ENCODE results near the gene CALML4. TPM values are rescaled to one million over a fixed set of nuclear protein-coding genes. Genes with fewer than 3 reads are reported as not detected.
"Not testable (repeated sequence)": the region's sequence is repeated elsewhere in the genome, so short reads cannot be mapped to it uniquely, and the experiment has no call there.

The CALML4 gene, protein sequence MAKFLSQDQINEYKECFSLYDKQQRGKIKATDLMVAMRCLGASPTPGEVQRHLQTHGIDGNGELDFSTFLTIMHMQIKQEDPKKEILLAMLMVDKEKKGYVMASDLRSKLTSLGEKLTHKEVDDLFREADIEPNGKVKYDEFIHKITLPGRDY
- total RNA-seq: 1.3 and 1.6 TPM in 2 replicates

DNA sequence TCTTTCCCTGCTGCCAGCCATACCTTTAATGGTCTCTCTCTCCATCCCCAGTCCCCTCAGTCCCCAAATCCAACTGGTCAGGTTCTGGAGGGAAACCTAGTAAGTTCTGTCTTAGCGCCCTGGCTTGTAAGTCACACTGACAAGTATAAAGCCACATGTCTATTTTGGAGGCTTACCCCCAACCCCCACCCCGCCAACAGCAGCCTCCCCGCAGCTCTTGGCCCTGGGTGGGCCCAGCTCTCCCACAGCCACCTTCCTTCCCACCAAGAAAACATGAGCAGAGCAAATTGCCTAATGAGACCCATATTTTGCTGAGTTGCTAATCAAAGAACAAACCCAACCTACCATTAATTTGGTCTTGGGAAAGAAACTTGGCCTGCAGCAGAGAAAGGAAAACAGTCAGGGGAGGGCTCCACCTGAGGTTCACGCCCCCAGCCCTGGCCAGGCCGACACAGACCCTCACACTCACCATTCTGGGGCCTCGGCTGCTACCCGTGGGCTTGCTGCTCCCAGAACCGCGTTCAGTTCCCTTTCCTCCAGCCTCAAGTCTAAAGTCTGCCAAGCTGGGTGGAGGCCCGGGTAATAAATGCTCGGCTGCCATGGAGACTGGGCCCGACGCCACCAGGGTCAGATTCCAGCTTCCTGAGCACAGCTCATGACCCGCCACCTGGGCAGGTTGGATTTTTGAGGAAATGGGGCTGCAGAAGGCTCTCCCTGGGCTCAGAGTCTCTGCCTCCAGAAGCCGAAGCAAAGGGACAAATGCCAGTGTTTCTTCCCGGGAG, at the start of gene CALML4:
TSS of gene CALML4 (minus strand) at position 557 of the 782 bp plus-strand sequence. CDS start at position 472, 85 bp downstream.
- peak; percentile 47 for DNase-seq (ENCODE audit: low read depth)

DNA sequence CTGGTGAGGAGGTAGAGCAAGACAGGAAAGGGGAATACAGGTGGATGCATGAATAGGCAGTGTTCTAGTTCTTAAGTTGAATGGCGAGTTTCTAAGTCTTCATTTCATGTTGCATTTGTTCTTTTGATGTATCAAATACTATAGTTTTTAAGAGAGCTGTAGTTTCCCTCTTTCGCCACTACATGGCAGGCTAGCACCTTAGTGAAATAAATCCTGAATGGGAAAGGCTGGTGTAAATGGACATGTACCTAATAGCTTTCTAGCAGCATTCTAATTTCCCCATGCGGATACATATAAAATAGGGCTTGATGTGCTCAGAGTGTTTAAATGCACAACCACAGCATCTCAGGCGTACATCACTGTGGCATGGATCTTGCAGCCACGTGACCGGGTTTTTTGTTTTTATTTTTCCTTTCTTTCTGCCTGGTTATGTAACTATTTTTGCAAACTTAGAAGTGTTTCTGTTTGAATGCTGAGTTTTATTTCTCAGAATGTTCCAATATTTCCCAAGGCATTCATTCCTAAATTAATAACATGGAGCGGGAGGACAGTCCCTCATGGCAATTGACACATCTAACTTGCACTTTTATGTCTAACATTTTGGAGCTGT, 47.9 kb upstream of the CALML4 start:
- peak; percentile 82 for DNase-seq (ENCODE audit: low read depth)

DNA sequence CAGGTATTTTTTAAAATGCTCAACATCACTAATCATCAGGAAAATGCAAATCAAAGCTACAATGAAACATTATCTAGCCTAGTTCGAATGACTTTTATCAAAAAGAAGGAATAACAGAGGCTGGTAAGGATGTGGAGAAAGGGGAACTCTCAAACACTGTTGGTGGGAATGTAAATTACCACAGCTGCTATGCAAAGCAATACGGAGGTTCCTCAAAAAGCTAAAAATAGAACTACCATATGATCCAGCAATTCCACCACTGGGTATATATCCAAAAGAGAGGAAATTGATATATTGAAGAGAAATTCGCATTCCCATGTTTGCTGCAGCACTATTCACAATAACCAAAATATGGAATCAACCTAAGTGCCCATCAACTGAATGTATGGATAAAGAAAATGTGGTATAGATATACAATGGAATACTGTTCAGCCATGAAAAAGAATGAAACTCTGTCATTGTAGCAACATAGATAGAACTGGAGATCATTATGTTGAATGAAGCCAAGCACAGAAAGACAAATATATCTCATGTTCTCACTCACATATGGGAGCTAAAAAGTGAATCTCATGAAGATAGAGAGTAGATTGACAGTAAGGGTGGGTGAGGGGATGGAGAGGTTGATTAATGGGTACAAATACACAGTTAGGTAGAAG, 44.1 kb upstream of the CALML4 start:
- DNase-seq (ENCODE audit: low read depth): no peak

DNA sequence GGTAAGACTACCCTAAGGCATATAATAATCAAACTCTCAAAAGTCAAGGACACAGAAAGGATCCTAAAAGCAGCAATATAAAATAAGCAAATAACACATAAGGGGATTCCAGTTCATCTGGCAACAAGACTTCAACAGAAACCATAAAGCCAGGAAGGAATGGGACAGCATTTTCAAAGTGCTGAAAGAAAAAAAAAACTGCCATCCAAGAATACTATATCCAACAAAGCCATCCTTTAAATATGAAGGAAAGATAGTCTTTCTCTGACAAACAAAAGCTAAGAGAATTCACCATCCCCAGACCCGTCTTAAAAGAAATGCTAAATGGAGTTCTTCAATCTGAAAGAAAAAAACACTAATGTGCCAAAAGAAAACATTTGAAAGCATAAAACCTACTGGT, 39.1 kb upstream of the CALML4 start:
- DNase-seq (ENCODE audit: low read depth): no peak

DNA sequence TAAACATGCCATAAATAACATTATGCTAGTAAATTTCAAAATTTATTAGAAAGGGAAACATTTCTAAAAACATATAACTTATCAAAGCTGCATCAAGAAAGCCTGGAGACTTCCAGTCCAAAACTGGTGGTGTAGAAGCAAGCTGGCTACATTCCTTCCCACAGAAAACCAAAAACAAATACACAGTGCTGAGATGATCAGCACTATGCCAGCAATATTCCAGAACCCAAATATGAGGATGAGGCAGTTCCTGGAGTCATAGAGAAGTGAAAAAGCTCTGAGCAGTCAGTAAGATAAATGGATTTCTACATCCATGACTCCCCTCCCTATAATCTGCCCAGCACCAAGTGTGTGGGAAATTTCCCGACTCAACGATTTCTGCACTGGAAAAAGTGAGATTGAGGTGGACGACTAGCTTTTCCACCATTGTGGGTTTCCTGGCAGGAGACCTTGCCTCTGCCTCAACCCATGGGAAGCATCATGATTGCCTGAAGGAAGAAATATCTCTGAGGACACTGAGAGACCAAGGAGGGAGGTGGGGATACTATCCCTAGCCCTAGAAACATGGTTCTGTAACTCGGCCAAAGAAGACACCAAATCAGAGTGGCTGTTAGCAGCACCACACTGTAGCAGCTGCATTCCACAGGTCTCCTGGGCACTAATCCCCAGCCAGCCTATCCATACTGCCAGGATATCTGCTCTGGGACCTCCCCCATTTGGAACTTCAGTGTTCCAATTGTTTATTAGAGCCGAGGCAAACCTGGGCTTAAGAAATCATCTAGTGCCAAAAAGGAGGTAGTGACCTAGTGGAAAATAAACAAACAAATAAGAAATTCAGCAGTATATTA, 36.2 kb upstream of the CALML4 start:
- no peak for DNase-seq (ENCODE audit: low read depth)

DNA sequence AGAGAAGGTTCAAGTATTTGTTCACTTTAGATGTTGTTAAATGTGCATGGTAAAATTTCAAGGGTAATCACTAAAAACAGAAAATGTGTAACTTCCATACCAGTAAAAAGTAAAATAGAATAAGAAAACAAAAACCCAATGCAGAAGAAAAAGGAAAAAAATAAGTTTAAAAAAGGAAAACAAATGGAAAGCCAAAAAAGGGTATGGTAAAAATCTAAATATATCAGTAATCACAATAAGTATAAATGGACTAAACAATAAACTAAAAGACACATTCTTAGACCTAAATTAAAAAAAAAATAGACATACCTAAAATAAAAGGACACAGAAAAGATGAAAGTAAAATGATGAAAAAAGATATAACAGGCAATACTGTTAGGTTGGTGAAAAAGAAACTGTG, 33.9 kb upstream of the CALML4 start:
- no peak for DNase-seq (ENCODE audit: low read depth)

DNA sequence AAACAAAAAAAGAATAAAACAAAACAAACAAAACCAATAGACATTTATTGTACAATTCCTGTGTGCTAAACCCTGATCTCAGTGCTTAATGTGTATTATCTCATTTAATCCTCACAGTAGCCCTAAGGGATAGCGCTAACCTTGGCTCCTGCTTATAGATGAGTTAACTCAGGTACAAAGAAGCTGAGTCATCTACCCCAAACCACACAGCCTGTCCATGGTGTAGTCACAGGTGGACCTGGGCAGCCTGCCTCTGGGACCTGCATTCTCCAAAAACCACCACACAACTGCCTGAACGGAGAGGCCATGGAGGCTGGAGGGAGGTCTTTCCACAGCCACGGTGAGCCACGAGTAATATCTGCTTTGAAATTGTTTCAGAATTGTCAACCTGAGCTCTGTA, 29.9 kb upstream of the CALML4 start:
- no peak for DNase-seq (ENCODE audit: low read depth)

DNA sequence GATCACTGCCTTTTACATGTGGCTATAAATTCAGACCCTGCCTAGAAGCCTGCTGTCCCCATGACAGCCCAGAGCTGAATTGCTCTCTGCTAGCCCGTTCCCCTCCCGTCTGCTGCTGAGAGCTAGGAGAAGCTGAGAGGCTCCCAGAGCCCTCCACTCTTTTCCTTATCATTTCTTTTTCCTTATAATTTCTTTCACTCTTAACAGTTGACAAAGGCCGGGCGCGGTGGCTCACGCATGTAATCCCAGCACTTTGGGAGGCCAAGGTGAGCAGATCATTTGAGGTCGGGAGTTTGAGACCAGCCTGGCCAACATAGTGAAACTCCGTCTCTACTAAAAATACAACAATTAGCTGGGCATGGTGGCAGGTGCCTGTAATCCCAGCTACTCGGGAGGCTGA, 29.4 kb upstream of the CALML4 start:
- not testable (repeated sequence) for DNase-seq (ENCODE audit: low read depth)

DNA sequence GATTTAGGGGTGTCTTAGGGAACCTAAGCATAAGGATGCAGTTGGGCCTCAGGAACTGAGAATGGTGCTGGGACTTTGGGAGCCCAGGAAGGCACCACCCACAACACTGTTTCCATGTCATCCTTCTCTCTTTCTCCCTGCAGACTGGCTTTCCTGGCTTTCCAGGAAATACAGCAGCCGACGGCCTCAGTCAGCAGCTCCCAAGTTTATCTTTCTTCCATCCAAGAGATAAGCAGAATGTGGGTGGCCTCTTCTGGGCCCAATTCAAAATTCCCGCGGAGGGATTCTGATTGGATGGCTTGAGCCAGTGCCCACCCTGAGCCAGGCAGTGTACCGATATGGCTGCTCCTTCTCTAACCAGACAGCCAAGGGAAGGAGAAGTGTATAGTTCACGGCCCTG, 28.9 kb upstream of the CALML4 start:
- DNase-seq (ENCODE audit: low read depth): no peak

DNA sequence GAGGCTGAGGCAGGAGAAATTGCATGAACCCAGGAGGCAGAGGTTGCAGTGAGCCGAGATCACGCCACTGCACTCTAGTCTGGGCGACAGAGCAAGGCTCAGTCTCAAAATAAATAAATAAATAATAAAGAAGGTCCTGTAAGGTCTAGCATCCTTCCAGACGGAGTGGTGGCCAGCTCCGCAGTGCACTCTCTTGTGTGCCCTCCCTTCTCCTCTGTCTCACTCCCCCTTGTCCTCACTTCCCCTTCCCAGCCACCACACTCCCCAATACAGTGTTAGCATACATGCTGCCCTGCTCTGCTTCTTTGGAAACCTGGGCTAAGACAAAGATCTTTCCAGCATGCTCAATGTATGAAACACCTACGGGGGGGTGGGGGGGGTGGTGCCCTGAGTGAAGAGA, 27.8 kb upstream of the CALML4 start:
- DNase-seq (ENCODE audit: low read depth): no peak

DNA sequence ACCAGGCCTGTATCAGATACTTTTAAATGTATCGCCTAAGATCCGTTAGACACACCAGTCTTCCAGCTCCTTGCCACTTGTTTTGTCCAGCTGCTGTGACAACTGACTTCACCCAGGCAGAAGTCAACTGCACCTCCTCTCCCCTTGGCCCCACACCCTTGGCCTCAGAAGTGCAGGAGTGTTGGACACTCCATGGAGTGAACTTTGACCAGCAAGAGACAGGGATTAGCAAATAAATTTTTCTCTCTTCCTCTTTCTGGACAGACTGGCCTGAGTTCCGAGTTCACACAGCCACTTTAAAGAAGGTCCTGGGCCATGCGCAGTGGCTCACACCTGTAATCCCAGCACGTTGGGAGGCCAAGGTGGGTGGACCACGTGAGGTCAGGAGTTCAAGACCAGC, 27.3 kb upstream of the CALML4 start:
- DNase-seq (ENCODE audit: low read depth): no peak

DNA sequence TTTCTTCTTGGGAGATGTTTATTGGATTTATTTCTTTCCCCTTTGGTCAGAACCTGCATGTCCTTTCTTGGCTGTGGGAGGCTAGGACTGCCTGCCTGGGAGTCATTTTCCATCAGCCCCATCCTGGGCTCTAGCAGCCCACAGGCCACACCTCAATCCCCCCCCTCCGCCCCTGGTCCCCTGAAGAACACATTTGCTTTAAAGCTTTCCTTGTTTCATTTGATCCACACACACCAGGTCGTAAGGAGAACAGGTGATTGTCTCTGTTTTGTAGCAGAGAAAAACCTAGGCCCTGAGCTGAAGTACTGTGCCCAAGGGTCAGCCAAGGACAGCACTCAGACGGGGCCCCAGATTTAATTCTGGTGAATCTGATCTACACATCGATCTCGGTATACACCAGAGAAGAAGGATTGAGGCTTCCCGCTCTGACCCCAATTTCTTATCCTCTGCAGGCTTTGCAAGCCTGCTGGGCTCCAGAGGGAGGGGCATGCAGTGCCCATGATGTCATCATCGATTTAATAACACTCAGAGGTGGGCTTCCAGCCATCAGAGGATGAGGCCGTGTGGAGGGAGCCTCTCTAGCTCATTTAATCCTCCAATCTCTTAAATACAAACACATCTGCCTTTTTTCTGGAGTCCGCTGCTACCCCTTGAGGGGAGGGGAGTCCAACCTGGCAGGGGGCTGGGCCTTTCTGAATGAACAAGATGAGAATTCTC, 26.1 kb upstream of the CALML4 start:
- DNase-seq (ENCODE audit: low read depth): no peak

DNA sequence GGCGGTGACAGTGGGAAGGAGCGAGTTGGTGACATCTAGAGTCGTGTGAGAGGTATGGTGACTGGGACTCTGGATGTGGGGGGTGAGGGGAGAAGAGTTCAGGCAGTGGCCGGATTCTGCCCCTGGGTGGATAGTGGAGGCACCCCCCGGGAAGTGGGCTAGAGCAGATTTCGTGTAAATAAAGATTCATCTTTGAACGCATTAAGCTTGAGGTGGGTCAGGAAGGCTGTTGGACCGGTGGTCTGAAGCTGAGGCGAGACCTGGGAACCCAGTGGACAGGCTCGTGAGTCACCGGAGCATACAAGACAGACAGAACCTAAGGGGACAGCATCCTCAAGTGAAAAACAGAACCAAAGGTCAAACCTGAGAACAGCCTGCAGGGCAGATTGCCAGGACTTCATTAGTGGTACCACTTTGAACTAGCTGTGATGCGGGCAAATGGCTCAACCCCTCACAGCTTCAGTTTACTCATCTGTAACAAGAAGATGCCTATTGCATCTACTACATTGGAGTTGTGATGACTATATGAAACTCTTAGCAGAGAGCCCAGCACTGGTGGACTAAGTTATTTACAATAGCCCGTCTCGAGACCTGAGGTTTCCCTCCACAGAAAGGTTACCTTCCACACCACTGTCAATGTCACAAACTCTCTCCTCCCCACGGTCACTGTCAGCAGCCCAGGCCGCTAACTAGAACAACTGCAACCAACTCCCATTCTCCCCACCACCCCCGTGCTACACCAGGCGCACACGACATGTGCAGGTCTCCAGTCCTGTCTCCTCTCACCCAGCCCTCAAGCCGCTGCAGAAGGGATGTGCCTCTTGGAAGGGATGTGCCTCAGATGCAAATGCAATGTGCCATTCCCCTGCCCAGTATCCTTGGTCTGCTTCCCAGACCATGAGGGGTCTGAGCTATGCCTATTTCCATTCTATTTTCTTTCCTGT, 25.3 kb upstream of the CALML4 start:
- DNase-seq (ENCODE audit: low read depth): peak; percentile 69

DNA sequence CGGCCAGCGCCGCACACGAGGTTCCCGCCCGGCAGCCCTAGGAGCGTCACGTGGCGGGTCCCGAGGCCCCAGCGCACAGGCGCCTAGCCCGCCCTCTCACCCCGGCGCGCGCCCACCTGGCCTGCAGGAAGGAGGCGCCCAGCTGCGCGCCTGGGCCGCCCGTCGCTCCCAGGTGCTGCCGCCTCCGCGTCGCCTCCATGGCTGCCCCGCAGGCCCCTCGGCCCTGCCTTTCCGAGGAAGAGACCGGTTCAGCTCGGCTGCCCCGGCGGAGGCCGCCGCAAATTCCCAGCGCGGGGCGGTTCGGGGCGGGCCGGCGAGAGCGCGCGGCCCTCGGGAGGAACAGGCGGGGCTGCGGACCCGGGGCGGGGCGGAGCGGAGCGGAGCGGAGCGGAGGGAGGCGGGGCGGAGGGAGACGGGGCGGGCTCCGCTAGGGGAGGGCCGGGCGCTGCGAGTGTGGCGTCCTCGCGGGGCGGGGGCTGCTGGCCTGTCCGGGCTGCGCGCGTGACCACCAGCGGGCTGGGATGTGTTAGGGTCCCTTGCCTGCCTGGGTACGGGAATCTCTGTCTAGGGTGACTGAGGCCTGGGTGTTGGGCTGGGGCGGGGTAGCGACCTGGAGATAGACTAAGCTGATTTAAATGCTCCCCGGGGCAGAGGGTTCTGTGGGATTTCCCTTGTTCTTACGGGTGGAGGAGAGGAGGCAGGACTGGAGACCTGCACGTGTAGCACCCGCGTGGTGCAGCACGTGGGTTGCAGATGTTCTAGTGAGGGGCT, 24.4 kb upstream of the CALML4 start, which contains the start of gene CLN6:
TSS of gene CLN6 (minus strand) at position 343 of the 771 bp plus-strand sequence. CDS start at position 199, 144 bp downstream.
- DNase-seq (ENCODE audit: low read depth): peak; percentile 60

DNA sequence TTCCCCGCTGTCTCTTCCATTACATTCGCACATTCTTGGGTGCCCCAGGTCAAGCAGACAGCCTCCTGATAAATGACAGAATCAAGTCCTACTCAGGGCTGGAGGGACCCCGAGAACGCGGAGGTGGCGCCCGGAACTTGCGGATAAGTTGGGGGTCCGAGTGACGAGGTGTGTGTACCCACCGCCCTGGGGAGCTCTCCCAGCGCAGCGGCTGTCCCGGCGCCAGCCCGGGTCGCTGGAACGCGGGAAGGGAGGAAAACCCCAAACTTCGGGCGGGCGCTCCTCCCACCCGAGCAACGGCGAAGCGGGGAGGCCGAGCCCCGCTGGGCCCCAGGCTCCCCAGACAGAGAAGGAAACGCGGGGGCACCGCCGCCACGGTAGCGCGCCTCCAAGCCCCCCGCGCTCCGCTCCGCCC, 23.8 kb upstream of the CALML4 start:
- no peak for DNase-seq (ENCODE audit: low read depth)

DNA sequence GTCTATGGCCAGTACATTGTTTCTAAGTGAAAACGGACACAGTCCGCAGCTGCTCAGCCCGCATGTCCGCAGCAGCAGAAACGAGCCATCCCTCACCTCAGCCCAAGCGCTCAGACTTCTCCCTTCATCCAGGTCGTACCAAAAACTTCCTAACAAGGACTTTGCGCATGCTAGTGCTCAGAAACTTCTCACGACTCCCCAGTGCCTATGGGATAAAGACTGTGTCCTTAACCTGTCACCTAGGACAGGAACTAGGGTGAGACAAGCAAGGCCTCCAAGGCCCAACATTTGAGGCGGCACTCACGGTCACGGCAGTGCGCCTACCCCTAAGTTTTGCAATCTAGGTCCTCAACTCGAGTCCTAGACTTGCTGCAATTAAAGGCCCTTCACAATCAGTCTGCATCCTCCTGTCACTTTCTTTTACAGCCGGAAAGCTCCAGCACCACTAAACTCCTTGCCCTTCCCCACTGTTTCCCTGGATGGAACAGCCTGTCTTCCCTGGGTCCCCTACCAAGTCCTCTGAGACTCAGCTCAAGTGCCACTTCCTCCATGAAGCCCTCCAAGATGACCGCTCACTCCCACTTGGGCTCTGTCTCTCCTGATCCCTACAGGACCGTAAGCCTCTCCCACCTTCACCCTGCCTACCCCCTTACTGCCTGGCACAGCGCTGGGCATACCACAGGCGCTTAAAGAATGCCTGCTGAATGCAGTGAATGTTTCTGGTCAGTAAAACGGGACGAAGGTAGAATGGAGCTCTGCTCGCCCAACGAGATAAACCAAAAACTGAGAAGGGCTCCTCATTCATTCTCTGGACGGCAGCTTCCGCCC, 23.2 kb upstream of the CALML4 start:
- DNase-seq (ENCODE audit: low read depth): peak; percentile 21

DNA sequence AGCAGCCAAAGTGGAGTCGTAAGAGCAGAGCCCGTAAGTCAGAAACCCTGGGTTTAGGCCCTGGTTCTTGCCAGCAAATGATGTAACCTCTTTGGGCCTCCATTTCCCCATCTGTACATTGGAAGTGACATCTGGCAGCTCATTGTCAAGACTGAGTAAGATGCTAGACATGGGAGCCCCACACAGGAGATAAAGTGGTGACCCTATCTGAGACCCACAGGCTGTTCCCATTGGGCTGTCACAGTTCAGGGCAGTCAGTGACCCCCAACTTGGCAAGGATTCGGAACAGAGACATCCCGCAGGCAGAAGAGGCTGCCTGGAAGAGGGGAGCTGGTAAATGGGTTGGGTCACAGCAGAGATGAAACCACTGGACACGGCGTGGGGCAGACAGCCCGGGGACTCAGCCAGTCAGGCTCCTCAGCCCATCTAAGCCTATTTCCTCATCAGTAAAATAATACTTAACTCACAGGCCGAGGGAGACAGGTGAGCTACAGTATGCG, 22.6 kb upstream of the CALML4 start:
- DNase-seq (ENCODE audit: low read depth): no peak

DNA sequence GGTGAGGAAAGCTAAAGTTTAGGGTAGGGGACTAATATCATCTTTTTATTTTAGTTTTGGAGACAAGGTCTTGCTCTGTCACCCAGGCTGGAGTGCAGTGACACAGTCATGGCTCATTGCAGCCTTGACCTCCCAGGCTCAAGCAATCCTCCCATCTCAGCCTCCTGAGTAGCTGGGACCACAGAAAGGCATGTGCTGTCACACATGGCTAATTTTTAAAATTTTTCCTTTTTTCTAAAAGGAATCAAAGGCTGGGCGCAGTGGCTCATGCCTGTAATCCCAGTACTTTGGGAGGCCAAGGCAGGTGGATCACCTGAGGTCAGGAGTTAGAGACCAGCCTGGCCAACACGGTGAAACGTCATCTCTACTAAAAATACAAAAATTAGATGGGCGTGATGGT, 20.3 kb upstream of the CALML4 start:
- not testable (repeated sequence) for DNase-seq (ENCODE audit: low read depth)
